Small intestine (tissue), 7 donors: ENCODE results near the gene ACOT8. TPM values are rescaled to one million over a fixed set of nuclear protein-coding genes. Genes with fewer than 3 reads are reported as not detected.
"Not testable (repeated sequence)": the region's sequence is repeated elsewhere in the genome, so short reads cannot be mapped to it uniquely, and the experiment has no call there.

Source experiments
- DNase-seq, 2 donors: peaks; one replicate each; pipeline versions ENCODE4 v3.0.0 to v3.0.0-alpha.2; 2013
- FAIRE-seq: peaks from 2 replicates; lab custom pipeline; 2012; peaks lifted over from hg19 to GRCh38; lab: Jason Lieb, UNC
- H3K27ac ChIP-seq, 3 donors: one replicate each; pipeline ENCODE4 v1.5.1; 2013; ENCODE audit warnings: low read length in 2 of 3, mild to moderate bottlenecking in 2 of 3, control low read depth in 1 of 3, inconsistent platforms in 1 of 3, low read depth in 1 of 3, moderate library complexity in 1 of 3
- H3K27me3 ChIP-seq, 3 donors: one replicate each; pipeline ENCODE4 v1.6.1; 2013; ENCODE audit warnings: low read length in 3 of 3, inconsistent platforms in 1 of 3; ENCODE audit not compliant: control insufficient read depth in 3 of 3, insufficient read depth in 3 of 3
- H3K36me3 ChIP-seq, 3 donors: one replicate each; pipeline ENCODE4 v1.6.1; 2013; ENCODE audit warnings: low read length in 3 of 3, inconsistent platforms in 1 of 3, low read depth in 1 of 3, mild to moderate bottlenecking in 1 of 3, moderate library complexity in 1 of 3; ENCODE audit not compliant: control insufficient read depth in 3 of 3, insufficient read depth in 2 of 3
- H3K4me1 ChIP-seq, 3 donors: one replicate each; pipeline ENCODE4 v1.6.1; 2013; ENCODE audit warnings: low read length in 2 of 3, inconsistent platforms in 1 of 3, low read depth in 1 of 3, mild to moderate bottlenecking in 1 of 3, moderate library complexity in 1 of 3; ENCODE audit not compliant: control insufficient read depth in 3 of 3, insufficient read depth in 2 of 3
- H3K4me3 ChIP-seq, 3 donors: one replicate each; pipeline ENCODE4 v1.5.1; 2013; ENCODE audit warnings: low read length in 3 of 3, control low read depth in 1 of 3, inconsistent platforms in 1 of 3, low read depth in 1 of 3, mild to moderate bottlenecking in 1 of 3, moderate library complexity in 1 of 3
- H3K9me3 ChIP-seq, 2 donors: one replicate each; pipeline ENCODE4 v1.6.1; 2013; ENCODE audit warnings: low read depth in 1 of 2, low read length in 1 of 2; ENCODE audit not compliant: control insufficient read depth in 2 of 2, insufficient read depth in 1 of 2
- WGBS, 3 donors: extraction: QIAGEN DNeasy Blood & Tissue Kit; methylation state at CpG; one replicate each; pipeline ENCODE4 v1.1.7; 2013; 5-methylcytosine and 5-hydroxymethylcytosine counted together
- polyA plus RNA-seq, 4 donors: library from polyadenylated mRNA; stranded (reverse) in 3 of 4; unstranded in 1 of 4; fragments of 200-250 nt in 3 of 4; fragments of 120-200 nt in 1 of 4; gene quantifications; one replicate each; pipeline versions ENCODE4 v1.2.1 to v1.2.3, GENCODE V29; 2013
- donor health status: healthy with polysubstance abuse.
- donor health status: control.
- donor health status: control.
- donor health status: Bipolar disorder and iron deficiency.
- donor health status: healthy.

The ACOT8 gene
- polyA plus RNA-seq, 4 donors, result 28.6 to 123 (median 47.6) TPM

GRCh38 chr20:45880988-45881788, 24.0 kb upstream of the ACOT8 start, which contains the start of gene ZSWIM1:
Gene ZSWIM1 (plus strand): TSS chr20:45881227. CDS start chr20:45882593, 1,366 bp downstream.
- DNase-seq (peak; percentile 99 to 100), FAIRE-seq (no peak)
- Histone ChIP-seq H3K9me3 (no peaks in the 10 kb centered on the region), H3K27me3 (no peaks in the 10 kb centered on the region), H3K4me1 (peaks cover 0 to 10% (median 0%) of the 10 kb centered on the region in 3 donors), H3K4me3 (peak within 1 kb of the TSS; percentile 37 to 73 (median 65)), H3K27ac (peak within 1 kb of the TSS; percentile 66 to 91 (median 77)), H3K36me3 (peaks cover 3 to 44% (median 8%) of the 10 kb centered on the region in 3 donors)
- 0 to 1% (median 0%) methylated on average over 23 of the region's 23 CpGs for WGBS, 3 donors

GRCh38 chr20:45878076-45878761, 21.0 kb upstream of the ACOT8 start:
- peaks cover 0 to 27% (median 8%) of the 10 kb centered on the region in 3 donors for H3K36me3 ChIP-seq
- H3K27ac ChIP-seq, result no peak overlapping the region
- no peak overlapping the region for H3K4me3 ChIP-seq
- no peaks in the 10 kb centered on the region for H3K4me1 ChIP-seq
- no peaks in the 10 kb centered on the region for H3K27me3 ChIP-seq
- FAIRE-seq (no peak), DNase-seq (no peak)
- WGBS, 3 donors, result 90 to 94% (median 91%) methylated on average over 13 of the region's 13 CpGs
- no peaks in the 10 kb centered on the region for H3K9me3 ChIP-seq

DNA sequence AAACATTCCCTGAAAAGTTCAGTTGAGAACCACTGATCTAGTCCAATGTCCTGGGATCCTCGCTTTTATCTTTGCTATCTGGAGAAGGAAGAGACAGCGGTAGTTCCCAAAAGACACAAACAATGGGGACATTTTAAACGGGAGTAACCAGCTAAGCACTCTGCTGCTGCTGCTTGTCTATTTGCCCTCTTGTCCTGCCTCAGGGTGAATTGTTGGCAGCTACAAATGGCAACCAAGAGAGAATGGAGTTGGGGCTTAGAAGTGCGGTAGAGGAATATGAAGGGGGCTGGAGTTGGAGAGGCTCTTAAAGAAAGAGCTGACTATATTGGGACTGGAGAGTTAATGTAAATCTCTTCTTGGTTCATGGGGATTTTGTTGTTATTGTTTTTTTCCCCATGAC, 17.4 kb upstream of the ACOT8 start:
- H3K36me3 ChIP-seq, result peaks cover 0 to 23% (median 8%) of the 10 kb centered on the region in 3 donors
- FAIRE-seq (no peak), DNase-seq (no peak)
- WGBS, 3 donors, result 82 to 85% (median 84%) methylated on average over 4 of the region's 4 CpGs
- H3K9me3 ChIP-seq, result no peaks in the 10 kb centered on the region
- H3K4me3 ChIP-seq, result no peak overlapping the region
- H3K27me3 ChIP-seq, result no peaks in the 10 kb centered on the region
- H3K27ac ChIP-seq, result no peak overlapping the region
- H3K4me1 ChIP-seq, result no peaks in the 10 kb centered on the region

- WGBS, 3 donors, result 93 to 95% (median 94%) methylated on average over 10 of the region's 10 CpGs
- DNase-seq, H3K27me3 ChIP-seq, H3K9me3 ChIP-seq, H3K4me3 ChIP-seq, H3K4me1 ChIP-seq, FAIRE-seq, H3K27ac ChIP-seq: not testable (repeated sequence)
- peaks cover 0 to 23% (median 8%) of the 10 kb centered on the region in 3 donors for H3K36me3 ChIP-seq
Measured at GRCh38 chr20:45874104-45874481, 16.9 kb upstream of the ACOT8 start.

- Histone ChIP-seq H3K9me3 (no peaks in the 10 kb centered on the region), H3K36me3 (peaks cover 0 to 23% (median 8%) of the 10 kb centered on the region in 3 donors), H3K27ac (no peak overlapping the region), H3K27me3 (no peaks in the 10 kb centered on the region), H3K4me3 (no peak overlapping the region), H3K4me1 (no peaks in the 10 kb centered on the region)
- FAIRE-seq (no peak), DNase-seq (no peak)
- WGBS, 3 donors, result 32 to 69% (median 34%) methylated on average over 1 of the region's 1 CpG
Measured at GRCh38 chr20:45873409-45874103, 16.4 kb upstream of the ACOT8 start.

DNA sequence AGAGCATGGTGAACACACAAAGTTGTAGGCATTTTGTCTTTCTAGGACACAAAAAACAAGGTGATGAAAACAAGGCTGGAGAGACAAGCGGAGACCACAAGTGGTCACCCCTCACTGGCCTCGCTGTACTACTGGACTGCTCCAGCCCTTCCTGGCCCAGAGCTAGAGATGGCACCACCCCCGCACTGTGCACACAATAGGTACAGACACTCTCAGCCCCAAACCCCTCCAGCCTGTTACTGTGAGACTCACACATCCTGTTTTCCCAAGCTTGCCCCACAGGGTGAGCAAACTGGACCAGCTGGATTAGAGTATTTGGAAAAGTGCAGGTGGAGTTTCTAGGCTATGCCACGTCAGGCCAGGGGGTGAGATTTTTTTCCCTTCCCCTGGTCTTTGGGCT, 15.4 kb upstream of the ACOT8 start:
- DNase-seq (no peak), FAIRE-seq (no peak)
- Histone ChIP-seq H3K27ac (no peak overlapping the region), H3K27me3 (no peaks in the 10 kb centered on the region), H3K9me3 (no peaks in the 10 kb centered on the region), H3K36me3 (peaks cover 0 to 14% (median 8%) of the 10 kb centered on the region in 3 donors), H3K4me1 (peaks cover 0 to 6% (median 0%) of the 10 kb centered on the region in 3 donors), H3K4me3 (no peak overlapping the region)
- 82 to 92% (median 89%) methylated on average over 4 of the region's 4 CpGs for WGBS, 3 donors

GRCh38 chr20:45867819-45868176, 10.6 kb upstream of the ACOT8 start:
- peaks cover 0 to 18% (median 0%) of the 10 kb centered on the region in 3 donors for H3K4me1 ChIP-seq
- H3K9me3 ChIP-seq, result no peaks in the 10 kb centered on the region
- H3K36me3 ChIP-seq, result peaks cover 0 to 8% (median 0%) of the 10 kb centered on the region in 3 donors
- no peak overlapping the region for H3K4me3 ChIP-seq
- FAIRE-seq (no peak), DNase-seq (peak; percentile 23 to 45)
- H3K27ac ChIP-seq, result peak overlapping the region in 2 of 3 donors; percentile 17 to 41
- no peaks in the 10 kb centered on the region for H3K27me3 ChIP-seq
